ENCODE measurements around the gene ALLC.
"Not testable (repeated sequence)": the region's sequence is repeated elsewhere in the genome, so short reads cannot be mapped to it uniquely, and the experiment has no call there.

Gene ALLC

GRCh38 chr2:3655871-3656761, 1.9 kb upstream of the ALLC start:
- H3K4me2 ChIP-seq (ENCODE audit: low read length) = no peak overlapping the region
- H3K27me3 ChIP-seq (ENCODE audit: control insufficient read depth, insufficient read depth, low read length) = no peaks in the 10 kb centered on the region
- no peak overlapping the region for H3K27ac ChIP-seq
- H3K9ac ChIP-seq = no peak overlapping the region
- H3K79me2 ChIP-seq = no peaks in the 10 kb centered on the region
- H3K36me3 ChIP-seq (ENCODE audit: control insufficient read depth, insufficient read depth, low read length) = no peaks in the 10 kb centered on the region
- H3K4me3 ChIP-seq (ENCODE audit: low read depth, low read length) = no peak overlapping the region
- H3K4me1 ChIP-seq = peaks cover 8% of the 10 kb centered on the region
- H2AFZ ChIP-seq = no peak overlapping the region
- H3K9me3 ChIP-seq (ENCODE audit: control insufficient read depth, low read length) = no peaks in the 10 kb centered on the region
- TF ChIP-seq CTCF (IDR thresholded peaks at IDR 0.05) = no peak

- H3K4me3 ChIP-seq (ENCODE audit: low read depth, low read length) = no peak overlapping the region
- no peak overlapping the region for H3K27ac ChIP-seq
- no peaks in the 10 kb centered on the region for H3K79me2 ChIP-seq
- no peaks in the 10 kb centered on the region for H3K36me3 ChIP-seq (ENCODE audit: control insufficient read depth, insufficient read depth, low read length)
- H3K9ac ChIP-seq = no peak overlapping the region
- TF ChIP-seq CTCF (IDR thresholded peaks at IDR 0.05) = no peak
- H3K4me2 ChIP-seq (ENCODE audit: low read length) = no peak overlapping the region
- no peak overlapping the region for H2AFZ ChIP-seq
- peaks cover 1% of the 10 kb centered on the region for H3K4me1 ChIP-seq
- H3K27me3 ChIP-seq (ENCODE audit: control insufficient read depth, insufficient read depth, low read length) = no peaks in the 10 kb centered on the region
- no peaks in the 10 kb centered on the region for H3K9me3 ChIP-seq (ENCODE audit: control insufficient read depth, low read length)
Measured at GRCh38 chr2:3656762-3657721, 958 bp upstream of the ALLC start.

- Histone ChIP-seq H3K36me3 (ENCODE audit: control insufficient read depth, insufficient read depth, low read length) (no peaks in the 10 kb centered on the region), H3K27ac (no peak overlapping the region), H3K4me1 (no peaks in the 10 kb centered on the region), H3K4me2 (ENCODE audit: low read length) (no peak overlapping the region), H2AFZ (no peak overlapping the region), H3K79me2 (no peaks in the 10 kb centered on the region), H3K27me3 (ENCODE audit: control insufficient read depth, insufficient read depth, low read length) (no peaks in the 10 kb centered on the region), H3K9ac (no peak overlapping the region), H3K4me3 (ENCODE audit: low read depth, low read length) (no peak overlapping the region), H3K9me3 (ENCODE audit: control insufficient read depth, low read length) (no peaks in the 10 kb centered on the region)
- no peak for TF ChIP-seq CTCF (IDR thresholded peaks at IDR 0.05)
Measured at GRCh38 chr2:3659447-3660432, 1.7 kb downstream of the ALLC start.

GRCh38 chr2:3660640-3661039, 2.6 kb downstream of the ALLC start:
- not testable (repeated sequence) for H3K36me3 ChIP-seq (ENCODE audit: control insufficient read depth, insufficient read depth, low read length); H3K9me3 ChIP-seq (ENCODE audit: control insufficient read depth, low read length); H3K79me2 ChIP-seq; H3K9ac ChIP-seq; H3K4me1 ChIP-seq; H3K27ac ChIP-seq; H3K4me3 ChIP-seq (ENCODE audit: low read depth, low read length); H3K27me3 ChIP-seq (ENCODE audit: control insufficient read depth, insufficient read depth, low read length); H3K4me2 ChIP-seq (ENCODE audit: low read length); H2AFZ ChIP-seq

All from parathyroid adenoma (tissue), 2 donors.